Activated CD8-positive, alpha-beta memory T cell treated with anti-CD3 and anti-CD28 coated beads, Interleukin-2, amount 50 U/mL, for 48 hours (primary cell): ENCODE results near the gene NTRK3.
A peak's percentile ranks its signal among the peaks of the same experiment; 100 is the strongest.

Experiments
- DNase-seq: peaks from one replicate; pipeline ENCODE4 v3.0.0-alpha.2; 2020

The NTRK3 gene

DNA sequence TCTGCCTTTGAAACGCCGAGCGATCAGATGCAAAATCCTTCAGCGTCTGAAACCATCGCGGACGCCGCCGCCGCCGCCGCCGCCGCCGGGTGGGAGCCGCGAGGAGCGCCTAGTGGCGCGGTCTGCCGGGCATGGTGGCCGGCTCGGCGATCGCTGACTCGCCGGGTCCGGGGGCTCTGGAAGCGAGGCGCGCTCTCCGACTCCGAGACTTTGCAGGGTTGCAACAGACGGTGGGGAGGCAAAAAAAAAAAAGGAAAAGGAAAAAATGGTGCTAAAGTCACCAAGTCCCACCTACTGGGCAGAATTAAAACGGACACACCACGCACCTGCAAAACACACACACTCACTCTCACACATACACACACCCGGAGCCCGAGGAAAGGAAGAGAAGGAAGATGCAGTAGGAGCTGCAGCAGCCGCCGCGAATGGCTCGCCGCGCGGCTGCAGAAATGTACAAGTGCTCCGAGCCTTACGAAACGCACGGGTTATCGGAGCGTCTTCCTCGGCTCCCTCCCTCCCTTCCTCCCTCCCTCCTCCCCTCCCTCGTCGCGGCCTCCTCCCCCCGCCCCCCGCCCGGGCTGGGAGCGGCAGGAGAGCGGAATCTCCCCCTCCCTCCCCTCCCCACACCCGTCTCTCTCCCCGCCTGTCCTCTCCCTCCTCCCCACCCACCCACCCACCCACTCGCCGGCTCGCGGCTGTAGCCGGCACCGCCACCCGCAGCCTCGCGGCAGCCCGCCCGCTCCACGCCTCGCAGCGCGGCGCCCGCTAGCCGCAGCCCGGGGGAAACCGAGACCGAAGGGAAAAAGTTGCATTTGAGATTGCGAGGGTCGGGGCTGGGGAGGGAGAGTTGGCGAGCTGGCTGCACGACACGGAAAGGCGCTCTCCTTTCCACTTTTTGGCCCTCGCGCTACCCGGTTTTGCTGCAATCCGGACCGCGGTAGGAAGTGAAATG is at the start of gene NTRK3:
Gene NTRK3, minus strand, starts transcription at position 461 of the 952 bp plus-strand sequence. CDS start 586 bp downstream, outside the sequence.
- no peak for DNase-seq

DNA sequence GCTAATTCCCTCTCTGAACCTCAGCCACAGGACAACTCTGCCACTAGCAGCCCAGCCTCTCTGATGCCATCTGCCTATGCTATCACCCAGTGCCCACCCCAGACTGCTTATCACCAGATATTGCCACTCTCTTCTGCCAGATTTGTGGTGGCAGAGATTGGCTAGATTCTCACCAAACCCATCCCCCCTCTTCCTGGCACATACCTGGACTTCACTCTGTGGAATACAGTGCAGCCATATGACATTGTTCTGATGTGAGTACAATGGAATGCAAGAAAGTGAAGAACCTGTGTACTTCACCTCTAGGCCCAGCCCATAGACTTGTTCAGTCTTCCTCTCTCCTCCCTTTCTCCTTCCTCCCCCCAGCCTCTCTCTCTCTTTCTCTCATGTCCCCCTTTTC is 46.9 kb upstream of the NTRK3 start:
- no peak for DNase-seq

DNA sequence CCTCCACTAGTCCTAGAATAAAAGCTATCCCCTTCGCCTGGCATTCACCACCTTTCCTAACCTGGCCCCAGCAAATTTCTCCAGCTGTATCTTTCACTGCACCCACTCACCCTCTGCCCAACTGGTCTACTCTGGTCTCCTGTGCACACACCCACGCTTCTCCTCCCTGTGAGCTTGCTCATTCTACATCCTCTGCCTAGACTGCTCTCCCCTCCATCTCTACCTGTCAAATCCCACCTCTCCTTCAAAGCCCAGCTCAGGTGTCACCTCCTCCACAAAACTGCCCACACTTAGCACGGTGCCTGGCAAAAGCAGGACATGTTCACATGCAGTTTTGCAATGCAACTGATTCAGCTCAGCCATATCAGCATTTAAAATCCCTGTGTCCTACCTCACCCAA is 45.8 kb upstream of the NTRK3 start:
- DNase-seq: no peak

- no peak for DNase-seq
These were observed 44.8 kb upstream of the NTRK3 start for GRCh38 chr15:88301311-88301710.

GRCh38 chr15:88300861-88301260 is 44.3 kb upstream of the NTRK3 start:
- no peak for DNase-seq

DNA sequence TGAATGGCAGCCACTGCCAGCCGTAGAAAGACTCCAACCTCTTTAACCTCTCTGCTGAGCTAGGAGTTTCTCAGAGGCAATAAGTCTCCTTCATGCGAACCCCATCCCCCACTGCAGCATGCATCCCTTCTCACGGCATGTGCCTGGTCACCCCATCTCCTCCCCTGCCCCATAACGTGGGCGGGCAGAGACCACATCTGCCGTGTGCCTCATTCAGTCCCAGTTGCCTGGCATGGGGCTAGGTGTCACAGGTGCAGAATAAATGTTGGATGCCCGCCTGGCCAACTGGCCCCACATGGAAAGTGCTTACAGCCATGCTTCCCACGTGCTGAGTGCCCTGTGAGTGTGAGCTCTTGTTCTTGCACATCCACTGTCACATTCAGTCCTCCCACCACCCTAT is 43.5 kb upstream of the NTRK3 start:
- no peak for DNase-seq

DNA sequence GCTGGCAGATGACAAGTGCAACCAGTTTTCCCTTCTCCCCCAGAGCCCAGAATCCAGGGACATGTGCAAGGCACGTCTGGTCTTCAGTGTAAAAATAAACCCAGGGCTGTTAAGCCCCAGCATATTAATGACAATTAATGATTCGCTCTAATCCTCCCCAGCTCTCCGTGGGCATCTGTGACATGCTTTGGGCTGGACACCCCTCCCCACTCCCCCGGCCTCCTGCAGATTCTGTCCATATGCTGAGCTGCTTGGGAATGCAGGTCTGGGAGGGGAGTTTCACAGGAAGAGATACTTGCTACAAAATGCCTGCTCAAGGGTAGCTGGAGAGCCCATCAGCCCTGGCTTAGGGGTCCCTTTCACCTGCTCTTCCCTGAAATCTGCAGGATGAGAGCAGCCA is 43.0 kb upstream of the NTRK3 start:
- DNase-seq: no peak

GRCh38 chr15:88288661-88289060 is 32.1 kb upstream of the NTRK3 start:
- no peak for DNase-seq

- DNase-seq: no peak
These were observed 31.7 kb upstream of the NTRK3 start for GRCh38 chr15:88288206-88288605.

DNA sequence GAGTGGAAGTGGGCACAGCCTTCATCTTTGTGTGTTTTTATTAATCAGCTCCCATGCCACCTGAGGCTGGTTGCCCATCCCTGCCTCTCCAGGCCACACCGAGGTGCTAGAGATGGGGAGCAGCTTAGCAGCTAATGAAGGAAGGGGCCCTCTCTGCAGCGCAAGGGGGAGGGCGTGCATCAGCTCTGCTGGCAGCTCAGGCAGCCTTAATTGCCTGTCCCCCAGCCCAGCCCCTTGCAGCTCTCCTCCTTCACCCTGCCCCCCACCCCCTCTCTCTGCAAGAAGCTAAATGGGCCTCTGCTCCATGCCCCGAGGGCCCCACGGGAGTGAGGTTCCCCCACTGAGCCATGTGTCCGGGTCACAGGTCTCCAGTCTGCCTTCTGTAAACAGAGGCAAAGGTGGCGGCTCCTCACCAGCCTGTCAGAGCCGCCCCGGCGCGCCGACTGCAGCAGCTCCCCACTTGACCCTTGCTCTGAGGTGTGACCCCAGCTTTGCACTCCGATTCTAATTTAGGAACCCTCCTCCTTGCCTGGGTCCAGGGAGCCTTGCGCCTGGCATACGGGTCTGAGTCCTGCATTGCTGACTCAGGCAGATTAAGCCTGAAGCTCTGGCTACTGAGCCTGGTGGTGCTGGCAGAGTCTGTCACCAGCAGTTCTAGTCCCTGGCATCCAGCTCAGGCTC is 27.9 kb upstream of the NTRK3 start:
- no peak for DNase-seq

GRCh38 chr15:88282614-88283013 is 26.1 kb upstream of the NTRK3 start:
- DNase-seq: no peak

- no peak for DNase-seq
These were observed 20.4 kb upstream of the NTRK3 start for GRCh38 chr15:88276821-88277410.

DNA sequence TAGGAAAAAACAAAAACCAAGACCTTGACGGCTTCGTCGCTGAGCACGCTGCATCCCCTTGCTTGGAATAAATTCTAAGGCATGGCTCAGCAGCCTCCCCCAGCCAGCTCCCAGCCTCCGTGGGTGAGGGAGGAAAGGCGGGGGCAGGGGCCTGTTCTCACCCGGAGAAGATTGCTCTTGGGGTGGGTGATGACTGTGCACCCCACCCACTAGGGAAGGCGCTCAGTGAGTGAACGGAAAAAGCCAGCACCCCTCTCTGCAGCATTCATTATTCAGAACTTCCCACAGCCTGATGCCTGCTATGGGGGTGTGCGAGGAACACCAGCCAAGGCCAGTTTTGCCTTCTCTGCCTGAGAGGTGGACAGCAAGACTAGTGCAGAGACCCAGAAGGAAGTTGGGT is 19.3 kb upstream of the NTRK3 start:
- no peak for DNase-seq

DNA sequence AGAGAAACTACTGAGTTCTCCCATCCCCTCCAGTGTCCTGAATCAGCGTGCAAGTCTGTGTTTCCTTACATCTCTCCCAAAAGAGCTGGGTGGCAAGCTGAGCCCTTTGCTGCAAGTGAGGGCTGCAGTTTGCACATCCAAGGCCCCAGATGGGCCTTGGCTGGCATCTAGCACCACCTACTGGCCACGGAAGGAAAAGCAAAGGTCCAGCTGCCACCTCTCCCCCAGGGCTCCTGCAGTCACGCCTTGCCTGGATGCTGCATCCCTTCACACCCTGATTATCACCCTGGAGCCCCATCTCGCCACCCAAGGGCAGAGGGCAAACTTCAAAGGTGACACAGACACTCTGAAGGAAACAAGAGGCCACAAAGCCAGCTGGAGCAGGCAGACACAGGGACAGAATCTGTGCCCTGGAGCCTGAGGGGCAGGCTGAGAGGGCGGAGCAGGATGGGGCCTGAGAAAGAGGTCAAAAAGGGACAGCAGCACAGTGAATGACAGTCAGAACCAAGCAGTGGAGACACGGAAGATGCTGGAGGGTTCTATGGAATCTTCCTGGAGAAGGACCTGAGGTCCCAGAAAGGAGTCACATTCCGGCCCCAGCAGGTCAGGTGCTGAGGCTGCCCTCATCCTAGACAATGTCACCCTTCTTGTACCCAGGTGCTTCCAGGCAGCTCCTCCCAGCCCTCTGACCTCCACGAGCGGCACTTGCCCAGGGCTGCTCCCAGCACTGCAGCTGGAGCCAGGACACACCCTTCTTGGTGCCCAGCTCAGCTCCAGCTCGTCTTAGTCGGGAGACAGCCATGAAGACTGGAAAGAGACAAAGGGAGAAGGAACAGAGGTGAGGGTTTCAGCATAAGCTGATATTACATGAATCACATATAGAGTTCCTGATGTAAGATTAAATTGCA is 18.3 kb upstream of the NTRK3 start:
- peak; percentile 84 for DNase-seq

DNA sequence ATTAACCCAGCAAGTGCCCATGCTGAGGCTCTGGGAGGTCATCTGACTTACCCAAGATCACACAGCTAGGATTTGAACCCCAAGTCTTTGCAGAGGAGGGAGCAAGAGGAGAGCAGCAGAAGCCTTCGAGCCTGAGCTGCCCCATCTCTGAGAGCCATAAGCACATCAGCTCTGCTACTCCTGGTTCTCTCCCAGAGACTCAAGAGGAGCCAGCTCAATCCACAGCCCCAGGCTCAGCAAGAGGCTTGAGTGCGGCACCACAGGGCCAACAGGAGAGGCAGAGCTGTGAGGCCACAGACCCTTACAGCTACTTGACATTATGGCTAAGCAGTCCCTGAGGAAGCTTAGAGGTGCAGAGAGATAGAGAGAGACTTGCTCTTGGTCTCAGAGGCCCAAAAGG is 15.9 kb upstream of the NTRK3 start:
- DNase-seq: no peak

DNA sequence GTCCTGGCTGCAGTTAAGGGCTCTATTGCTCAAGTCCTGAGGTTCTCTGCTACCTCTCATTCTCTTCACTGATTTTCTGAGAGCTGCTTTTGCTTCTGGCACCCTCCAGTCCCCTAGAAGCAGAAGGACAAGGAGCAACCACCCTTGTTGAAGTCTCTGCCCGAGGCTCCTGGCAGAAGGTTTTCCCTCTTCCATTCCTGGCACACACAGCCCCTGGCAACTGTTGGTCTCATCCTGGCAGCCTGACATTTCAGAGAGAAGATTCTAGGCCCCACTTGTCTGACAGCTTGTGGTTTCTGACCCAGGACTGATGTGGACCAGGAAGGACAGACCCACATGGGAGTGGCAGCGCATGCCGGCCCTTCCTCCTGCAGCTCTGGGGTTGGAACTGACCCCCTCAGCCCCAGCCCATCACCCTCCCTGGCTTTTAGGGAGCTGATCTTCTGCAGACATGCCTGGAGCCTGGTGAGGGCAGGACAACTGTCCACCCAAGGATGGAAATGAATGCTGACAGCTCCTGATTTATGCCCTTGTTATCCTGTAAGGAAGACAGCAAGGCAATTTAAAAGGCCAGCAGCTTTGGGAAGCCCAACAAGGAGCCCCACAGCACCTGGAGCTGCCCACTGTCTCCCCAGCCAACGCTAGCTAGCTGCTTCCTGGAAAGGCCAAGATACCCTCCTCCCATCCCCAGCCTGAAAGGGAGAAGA is 13.0 kb upstream of the NTRK3 start:
- DNase-seq: no peak

DNA sequence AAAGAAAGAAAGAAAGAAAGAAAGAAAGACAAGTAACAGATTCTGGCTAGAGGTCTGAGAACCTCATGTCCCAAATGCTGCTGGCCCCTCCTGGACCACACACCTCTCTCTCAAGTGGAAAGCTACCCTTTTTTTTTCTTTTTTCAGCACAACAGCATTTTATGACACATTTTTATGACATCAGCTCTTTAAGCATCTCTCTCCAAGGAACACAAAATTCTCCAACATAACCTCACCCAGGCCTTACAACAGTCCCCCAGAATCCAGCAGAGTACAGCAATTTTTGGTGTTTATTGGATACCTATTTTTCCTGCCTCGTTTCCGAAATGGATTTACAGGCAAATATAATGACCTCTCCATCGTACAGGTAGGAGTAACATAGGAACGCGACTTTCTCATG is 11.2 kb upstream of the NTRK3 start:
- no peak for DNase-seq

DNA sequence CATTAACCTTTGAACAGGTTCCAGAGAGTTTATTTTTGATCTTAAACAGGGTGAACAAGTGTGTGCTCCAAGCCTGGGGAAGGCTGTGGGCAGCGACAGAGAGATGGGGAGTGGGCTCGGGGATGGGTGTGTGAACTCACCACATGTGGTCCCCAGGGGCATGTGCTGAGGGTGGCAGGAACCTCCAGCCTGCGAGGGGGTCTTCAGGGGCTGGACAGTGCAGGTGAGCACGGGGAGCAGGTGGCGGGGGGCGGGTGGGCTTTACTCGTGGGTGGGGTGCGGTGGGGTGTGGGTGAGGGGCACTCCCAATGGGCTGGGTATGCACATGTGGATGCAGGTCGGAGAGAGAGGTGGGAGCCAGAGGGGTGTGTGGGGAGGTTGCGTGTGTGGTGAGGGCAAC is 9.6 kb upstream of the NTRK3 start:
- DNase-seq: no peak

DNA sequence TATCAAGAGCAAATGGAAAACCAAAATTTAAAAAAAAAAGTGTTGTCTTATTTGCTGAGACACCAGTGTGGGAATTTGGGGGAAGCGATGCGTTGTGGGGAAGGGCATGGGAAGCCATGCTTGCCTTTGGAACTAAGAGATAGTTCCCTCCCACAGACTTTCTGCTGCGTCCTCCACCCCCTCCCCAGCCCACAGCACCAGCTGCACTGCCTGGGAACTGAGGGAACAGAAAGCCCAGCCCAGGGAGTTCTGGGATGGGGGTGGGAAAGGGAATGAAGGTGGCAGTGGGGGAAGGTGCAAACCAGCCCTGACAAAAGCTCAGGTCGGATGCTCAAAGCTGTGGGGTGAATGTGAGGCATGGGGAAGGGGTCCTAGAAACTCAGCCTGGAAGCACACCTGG is 8.1 kb upstream of the NTRK3 start:
- DNase-seq: no peak

DNA sequence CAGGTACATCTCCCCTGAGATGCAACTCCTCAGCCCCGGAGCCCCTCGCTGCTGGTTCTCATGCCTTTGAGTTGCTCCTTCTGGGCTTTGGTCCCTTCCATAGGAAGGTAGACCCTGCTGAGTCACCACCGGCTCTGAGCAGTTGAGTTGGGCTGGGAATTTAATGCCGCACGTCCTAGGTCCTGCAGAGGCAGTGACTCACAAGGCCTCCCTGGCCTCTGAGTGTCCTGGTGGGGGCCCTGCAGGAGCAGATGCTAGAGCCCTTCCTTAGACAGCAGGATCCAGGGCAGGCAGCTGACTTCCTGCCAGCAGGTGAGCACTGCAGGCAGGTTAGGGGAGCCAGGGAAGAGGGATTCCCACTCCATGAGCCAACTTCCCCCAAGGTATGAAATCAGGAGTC is 5.5 kb upstream of the NTRK3 start:
- DNase-seq: no peak

DNA sequence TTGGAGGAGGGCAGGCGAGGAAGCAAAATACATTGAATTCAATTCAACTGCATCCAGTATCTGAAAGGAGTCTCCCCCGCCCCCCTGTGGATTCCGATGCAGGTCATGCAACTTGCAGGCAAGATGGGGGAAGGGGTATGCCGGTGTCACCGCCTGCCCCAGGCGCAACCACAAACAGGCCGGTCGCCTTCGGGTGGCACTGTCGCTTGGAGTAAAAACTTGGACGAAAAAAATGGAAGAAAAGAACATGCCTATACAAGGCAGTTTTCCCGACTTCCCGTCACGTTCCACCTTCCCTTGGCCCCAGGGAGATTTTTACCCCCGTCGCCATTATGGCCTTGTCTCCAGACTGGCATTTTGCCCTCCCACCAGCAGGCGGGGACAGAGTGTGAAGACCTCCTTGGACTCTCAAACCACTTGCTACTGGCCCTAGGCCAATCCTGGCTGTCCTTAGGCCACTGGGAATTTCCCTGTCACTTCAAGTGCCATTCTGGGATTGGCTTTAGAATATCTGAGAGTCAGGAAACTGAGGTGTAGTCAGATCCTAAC is 1.6 kb upstream of the NTRK3 start:
- DNase-seq: no peak
